Thyroid gland (tissue), 4 donors: ENCODE measurements around the gene VAV3.

Experiments
- CTCF ChIP-seq, 6 experiments: fragments of 200-600 bp in 3 of 6; fragments of 450-650 bp in 3 of 6; sonication (generic) in 3 of 6; IDR thresholded peaks; one replicate each; pipeline ENCODE4 v1.5.1; 2016 to 2019; ENCODE audit warnings: antibody characterized with exemption in 6 of 6, mild to moderate bottlenecking in 2 of 6, inconsistent platforms in 1 of 6, moderate library complexity in 1 of 6
- POLR2A ChIP-seq, 2 donors: fragments of 450-650 bp; IDR thresholded peaks; one replicate each; pipeline ENCODE4 v1.6.1; 2017; ENCODE audit warnings: antibody characterized with exemption in 2 of 2, mild to moderate bottlenecking in 2 of 2, moderate library complexity in 1 of 2

DNA sequence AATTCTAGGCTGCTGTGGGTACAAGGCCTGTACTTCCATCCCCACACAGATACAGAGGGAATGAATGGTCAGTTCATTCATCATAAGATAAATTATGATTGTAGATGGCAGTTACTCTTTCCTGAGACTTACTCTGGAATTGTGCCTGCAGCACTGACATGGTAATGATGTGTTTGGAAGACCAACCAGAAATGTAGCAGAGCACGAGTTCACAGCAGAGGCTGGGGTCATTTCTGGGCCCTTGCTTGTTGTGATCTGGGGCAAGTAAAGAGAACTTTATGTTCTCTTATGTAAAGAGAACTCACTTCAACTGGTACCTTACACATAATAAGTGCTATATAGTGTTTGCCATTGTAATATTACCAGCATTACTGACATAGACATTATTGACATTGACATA, 412.2 kb downstream of the VAV3 start:
- TF ChIP-seq CTCF (IDR thresholded peaks at IDR 0.05): no peak
- no peak for TF ChIP-seq POLR2A (IDR thresholded peaks at IDR 0.05)
